ENCODE results near the gene SCLT1. TPM values are rescaled to one million over a fixed set of nuclear protein-coding genes. Genes with fewer than 3 reads are reported as not detected.

The SCLT1 gene
- total and polyA plus RNA-seq, 2 donors, result 16.9 to 45.2 TPM

- no peaks in the 10 kb centered on the region for H3K27me3 ChIP-seq (ENCODE audit: control insufficient read depth in 2 of 2, insufficient read depth in 1 of 2, low read length in 1 of 2)
- H3K27ac ChIP-seq (ENCODE audit: low read depth in 1 of 2, low read length in 1 of 2), result no peak overlapping the region
- peaks cover 0 to 5% of the 10 kb centered on the region in 2 donors for H3K36me3 ChIP-seq (ENCODE audit: control insufficient read depth in 2 of 2, insufficient read depth in 2 of 2, low read length in 1 of 2)
- no peak overlapping the region for H3K4me3 ChIP-seq (ENCODE audit: low read length in 2 of 2)
- DNase-seq (ENCODE audit: low read depth in 6 of 9, low spot score in 9 of 9), result no peak
- no peaks in the 10 kb centered on the region for H3K4me1 ChIP-seq (ENCODE audit: control insufficient read depth in 2 of 2, insufficient read depth in 2 of 2, low read length in 2 of 2)
- 96% methylated on average over 1 of the region's 1 CpG for WGBS
- no peaks in the 10 kb centered on the region for H3K9me3 ChIP-seq (ENCODE audit: control insufficient read depth in 2 of 2, insufficient read depth in 1 of 2, low read length in 1 of 2)
Measured at GRCh38 chr4:129046055-129046959, 47.0 kb downstream of the SCLT1 start.

DNA sequence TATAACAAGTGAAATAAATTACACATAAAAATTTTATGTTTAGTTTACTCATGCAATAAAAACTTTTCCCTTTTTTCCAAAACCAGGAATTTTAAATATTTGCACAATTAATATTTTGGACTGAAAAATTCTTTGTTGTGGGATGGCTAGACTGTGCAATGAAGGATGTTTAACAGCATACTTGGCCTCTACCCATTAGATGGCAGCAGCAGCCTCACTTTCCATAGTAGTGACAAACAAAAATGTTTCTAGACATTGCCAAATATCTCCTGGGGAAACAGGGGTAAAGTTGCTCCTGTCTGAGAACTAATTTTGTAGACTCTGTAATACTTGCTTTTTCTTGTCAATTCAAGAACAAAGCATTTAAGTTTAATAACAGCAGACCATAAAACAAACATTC is 49.8 kb downstream of the SCLT1 start:
- Histone ChIP-seq H3K4me1 (ENCODE audit: control insufficient read depth in 2 of 2, insufficient read depth in 2 of 2, low read length in 2 of 2) (no peaks in the 10 kb centered on the region), H3K9me3 (ENCODE audit: control insufficient read depth in 2 of 2, insufficient read depth in 1 of 2, low read length in 1 of 2) (no peaks in the 10 kb centered on the region), H3K27ac (ENCODE audit: low read depth in 1 of 2, low read length in 1 of 2) (no peak overlapping the region), H3K27me3 (ENCODE audit: control insufficient read depth in 2 of 2, insufficient read depth in 1 of 2, low read length in 1 of 2) (no peaks in the 10 kb centered on the region), H3K4me3 (ENCODE audit: low read length in 2 of 2) (no peak overlapping the region), H3K36me3 (ENCODE audit: control insufficient read depth in 2 of 2, insufficient read depth in 2 of 2, low read length in 1 of 2) (peaks cover 0 to 7% of the 10 kb centered on the region in 2 donors)
- DNase-seq (ENCODE audit: low read depth in 6 of 9, low spot score in 9 of 9), result no peak

GRCh38 chr4:129040471-129040870 is 52.9 kb downstream of the SCLT1 start:
- Histone ChIP-seq H3K4me3 (ENCODE audit: low read length in 2 of 2) (no peak overlapping the region), H3K36me3 (ENCODE audit: control insufficient read depth in 2 of 2, insufficient read depth in 2 of 2, low read length in 1 of 2) (peaks cover 0 to 7% of the 10 kb centered on the region in 2 donors), H3K9me3 (ENCODE audit: control insufficient read depth in 2 of 2, insufficient read depth in 1 of 2, low read length in 1 of 2) (no peaks in the 10 kb centered on the region), H3K27ac (ENCODE audit: low read depth in 1 of 2, low read length in 1 of 2) (no peak overlapping the region), H3K4me1 (ENCODE audit: control insufficient read depth in 2 of 2, insufficient read depth in 2 of 2, low read length in 2 of 2) (no peaks in the 10 kb centered on the region), H3K27me3 (ENCODE audit: control insufficient read depth in 2 of 2, insufficient read depth in 1 of 2, low read length in 1 of 2) (no peaks in the 10 kb centered on the region)
- WGBS, result 96% methylated on average over 2 of the region's 2 CpGs
- DNase-seq (ENCODE audit: low read depth in 6 of 9, low spot score in 9 of 9), result no peak

- peaks cover 0 to 2% of the 10 kb centered on the region in 2 donors for H3K36me3 ChIP-seq (ENCODE audit: control insufficient read depth in 2 of 2, insufficient read depth in 2 of 2, low read length in 1 of 2)
- WGBS, result 98% methylated on average over 1 of the region's 1 CpG
Measured at GRCh38 chr4:129037093-129037492, 56.2 kb downstream of the SCLT1 start.

DNA sequence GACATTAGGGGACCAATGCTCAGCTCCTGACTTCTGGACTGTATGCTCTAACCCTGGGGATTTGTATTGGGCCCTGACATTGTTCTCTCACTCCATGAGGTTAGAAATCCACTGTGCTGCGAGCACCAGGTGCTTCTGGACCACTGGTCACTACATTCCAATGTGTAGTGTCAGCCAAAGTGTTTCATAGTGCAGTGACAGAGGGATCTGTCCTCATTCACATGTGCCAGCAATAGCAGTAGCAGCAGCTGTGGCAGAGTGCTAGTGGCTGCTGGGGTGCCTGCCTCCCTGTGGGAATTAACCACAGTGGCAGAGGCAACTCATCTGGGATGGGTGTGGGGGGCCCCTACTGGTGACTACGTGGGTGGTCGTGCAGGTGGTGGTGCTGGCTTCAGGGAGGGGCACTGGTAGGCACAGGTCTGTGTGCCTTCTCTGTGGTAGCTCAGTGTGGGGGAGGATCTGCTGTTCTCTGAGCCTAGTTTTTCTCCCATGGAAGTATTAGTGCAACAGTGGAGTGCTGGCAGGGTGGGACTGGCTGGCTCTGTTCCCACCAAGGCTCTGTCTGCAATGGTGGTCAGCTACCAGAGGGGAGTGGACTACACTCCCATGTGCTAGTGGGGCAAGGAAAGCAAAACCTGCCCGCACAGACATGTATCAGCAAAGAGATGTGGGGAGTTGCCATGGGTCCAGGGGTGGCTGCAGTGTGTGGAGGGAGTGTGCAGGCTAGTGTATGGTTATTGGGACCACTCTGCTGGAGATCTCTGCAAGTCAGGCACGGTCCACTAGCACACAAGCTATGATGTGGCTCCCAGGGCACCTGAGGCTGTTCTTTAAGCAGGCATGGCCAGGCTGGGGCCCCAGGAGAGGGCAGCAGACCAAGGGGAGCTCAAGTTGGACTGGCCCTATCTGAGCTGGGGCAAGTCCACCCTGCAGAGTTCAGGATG is 78.5 kb downstream of the SCLT1 start:
- Histone ChIP-seq H3K9me3 (ENCODE audit: control insufficient read depth in 2 of 2, insufficient read depth in 1 of 2, low read length in 1 of 2) (peaks cover 0 to 8% of the 10 kb centered on the region in 2 donors), H3K36me3 (ENCODE audit: control insufficient read depth in 2 of 2, insufficient read depth in 2 of 2, low read length in 1 of 2) (peaks cover 12 to 16% of the 10 kb centered on the region in 2 donors), H3K27ac (ENCODE audit: low read depth in 1 of 2, low read length in 1 of 2) (no peak overlapping the region), H3K4me1 (ENCODE audit: control insufficient read depth in 2 of 2, insufficient read depth in 2 of 2, low read length in 2 of 2) (no peaks in the 10 kb centered on the region), H3K27me3 (ENCODE audit: control insufficient read depth in 2 of 2, insufficient read depth in 1 of 2, low read length in 1 of 2) (no peaks in the 10 kb centered on the region), H3K4me3 (ENCODE audit: low read length in 2 of 2) (no peak overlapping the region)
- no peak for DNase-seq (ENCODE audit: low read depth in 6 of 9, low spot score in 9 of 9)
- 92% methylated on average over 5 of the region's 5 CpGs for WGBS

More at GRCh38 chr4:129037093-129037492, 56.2 kb downstream of the SCLT1 start:
- no peak overlapping the region for H3K4me3 ChIP-seq (ENCODE audit: low read length in 2 of 2)
- DNase-seq (ENCODE audit: low read depth in 6 of 9, low spot score in 9 of 9), result no peak
- no peaks in the 10 kb centered on the region for H3K27me3 ChIP-seq (ENCODE audit: control insufficient read depth in 2 of 2, insufficient read depth in 1 of 2, low read length in 1 of 2)
- H3K27ac ChIP-seq (ENCODE audit: low read depth in 1 of 2, low read length in 1 of 2), result no peak overlapping the region
- H3K9me3 ChIP-seq (ENCODE audit: control insufficient read depth in 2 of 2, insufficient read depth in 1 of 2, low read length in 1 of 2), result no peaks in the 10 kb centered on the region
- H3K4me1 ChIP-seq (ENCODE audit: control insufficient read depth in 2 of 2, insufficient read depth in 2 of 2, low read length in 2 of 2), result no peaks in the 10 kb centered on the region

GRCh38 chr4:129008096-129008495 is 85.2 kb downstream of the SCLT1 start:
- no peak for DNase-seq (ENCODE audit: low read depth in 6 of 9, low spot score in 9 of 9)
- Histone ChIP-seq H3K27ac (ENCODE audit: low read depth in 1 of 2, low read length in 1 of 2) (no peak overlapping the region), H3K4me1 (ENCODE audit: control insufficient read depth in 2 of 2, insufficient read depth in 2 of 2, low read length in 2 of 2) (no peaks in the 10 kb centered on the region), H3K9me3 (ENCODE audit: control insufficient read depth in 2 of 2, insufficient read depth in 1 of 2, low read length in 1 of 2) (peaks cover 0 to 3% of the 10 kb centered on the region in 2 donors), H3K36me3 (ENCODE audit: control insufficient read depth in 2 of 2, insufficient read depth in 2 of 2, low read length in 1 of 2) (no peaks in the 10 kb centered on the region), H3K27me3 (ENCODE audit: control insufficient read depth in 2 of 2, insufficient read depth in 1 of 2, low read length in 1 of 2) (no peaks in the 10 kb centered on the region), H3K4me3 (ENCODE audit: low read length in 2 of 2) (no peak overlapping the region)
- 98% methylated on average over 4 of the region's 4 CpGs for WGBS

DNA sequence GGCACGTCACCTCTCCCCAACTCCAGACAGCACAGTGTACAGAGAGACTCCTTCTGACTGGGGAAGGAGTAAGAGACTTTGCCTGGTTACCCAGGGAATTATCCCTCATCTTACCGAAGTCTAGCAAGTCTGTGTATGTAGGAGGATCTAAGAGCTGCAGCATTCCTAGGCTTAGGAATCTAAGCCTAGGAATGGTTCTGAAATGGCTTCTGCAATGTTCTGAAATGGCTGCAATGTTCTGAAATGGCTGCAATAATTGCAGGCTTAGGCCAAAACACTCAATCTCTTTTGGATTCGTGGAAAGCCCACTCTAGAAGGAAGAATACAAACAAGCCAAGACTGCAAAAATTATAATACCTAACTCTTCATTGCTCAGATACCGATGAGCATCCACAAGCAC is 106.4 kb downstream of the SCLT1 start:
- peaks cover 5 to 13% of the 10 kb centered on the region in 2 donors for H3K36me3 ChIP-seq (ENCODE audit: control insufficient read depth in 2 of 2, insufficient read depth in 2 of 2, low read length in 1 of 2)
- no peaks in the 10 kb centered on the region for H3K9me3 ChIP-seq (ENCODE audit: control insufficient read depth in 2 of 2, insufficient read depth in 1 of 2, low read length in 1 of 2)
- H3K4me1 ChIP-seq (ENCODE audit: control insufficient read depth in 2 of 2, insufficient read depth in 2 of 2, low read length in 2 of 2), result no peaks in the 10 kb centered on the region
- 98% methylated on average over 4 of the region's 4 CpGs for WGBS
- H3K27me3 ChIP-seq (ENCODE audit: control insufficient read depth in 2 of 2, insufficient read depth in 1 of 2, low read length in 1 of 2), result no peaks in the 10 kb centered on the region
- no peak for DNase-seq (ENCODE audit: low read depth in 6 of 9, low spot score in 9 of 9)
- H3K27ac ChIP-seq (ENCODE audit: low read depth in 1 of 2, low read length in 1 of 2), result no peak overlapping the region
- no peak overlapping the region for H3K4me3 ChIP-seq (ENCODE audit: low read length in 2 of 2)

DNA sequence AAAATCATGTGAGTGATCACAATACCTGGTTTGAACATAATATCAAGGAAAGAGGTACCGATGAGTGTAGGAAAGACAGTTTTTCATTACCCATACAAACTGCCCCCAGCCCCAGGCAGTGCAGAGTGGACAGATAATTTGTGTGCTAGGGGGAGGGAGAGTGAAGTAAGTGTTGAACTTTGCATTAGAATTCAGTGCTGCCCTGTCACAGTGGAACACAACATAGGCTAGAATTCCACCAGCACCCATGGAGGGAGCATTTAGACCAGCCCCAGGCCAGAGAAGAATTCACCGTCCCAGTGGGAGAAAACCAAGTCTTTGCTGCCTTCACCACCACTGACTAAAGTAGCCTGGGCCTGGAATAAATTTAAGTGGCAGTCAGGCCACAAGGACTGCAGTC is 107.3 kb downstream of the SCLT1 start:
- Histone ChIP-seq H3K27me3 (ENCODE audit: control insufficient read depth in 2 of 2, insufficient read depth in 1 of 2, low read length in 1 of 2) (no peaks in the 10 kb centered on the region), H3K9me3 (ENCODE audit: control insufficient read depth in 2 of 2, insufficient read depth in 1 of 2, low read length in 1 of 2) (no peaks in the 10 kb centered on the region), H3K36me3 (ENCODE audit: control insufficient read depth in 2 of 2, insufficient read depth in 2 of 2, low read length in 1 of 2) (peaks cover 5 to 15% of the 10 kb centered on the region in 2 donors), H3K27ac (ENCODE audit: low read depth in 1 of 2, low read length in 1 of 2) (no peak overlapping the region), H3K4me1 (ENCODE audit: control insufficient read depth in 2 of 2, insufficient read depth in 2 of 2, low read length in 2 of 2) (no peaks in the 10 kb centered on the region), H3K4me3 (ENCODE audit: low read length in 2 of 2) (no peak overlapping the region)
- WGBS, result 96% methylated on average over 2 of the region's 2 CpGs
- no peak for DNase-seq (ENCODE audit: low read depth in 6 of 9, low spot score in 9 of 9)
